K562 (cell line): ENCODE results near the gene TTLL8. TPM values are rescaled to one million over a fixed set of nuclear protein-coding genes. Genes with fewer than 3 reads are reported as not detected.

ENCODE experiments used
- ATAC-seq: fragments of 200-7000 bp; cut with Tn5 transposase; 3 replicates; pipeline ENCODE4 v1.9.1; 2020; ENCODE audit warnings: moderate library complexity
- BruUV-seq: library from RNA; stranded (reverse); fragments of 400-500 nt; replicated peaks from 2 replicates; lab custom pipeline; 2021; lab: Mats Ljungman, UMichigan
- CTCF ChIA-PET: fragments of 300-600 bp; formaldehyde crosslinking; extraction: SDS; loops from one replicate; lab custom pipeline; 2021; ENCODE audit warnings: low intra/inter-chr PET ratio; lab: Yijun Ruan, JAX
- POLR2A ChIA-PET: fragments of 300-600, 350-650 bp; sonication (Branson Sonifier 250); formaldehyde crosslinking; extraction: SDS; loops from one replicate; lab custom pipeline; 2021; ENCODE audit warnings: antibody characterized with exemption, inconsistent platforms; lab: Yijun Ruan, JAX
- DNase-seq, 4 experiments: peaks; one replicate each; pipeline versions ENCODE4 v3.0.0 to v3.0.0-alpha.2; 2011 to 2018; ENCODE audit warnings: low spot score in 3 of 4, mixed read lengths in 3 of 4; ENCODE audit errors: extremely low read depth in 1 of 4
- FAIRE-seq: peaks from 2 replicates; lab custom pipeline; 2011; peaks lifted over from hg19 to GRCh38; lab: Jason Lieb, UNC
- H2AFZ ChIP-seq: 2 replicates; pipeline ENCODE4 v1.6.0; 2011; ENCODE audit warnings: low read depth, low read length, control low read depth, inconsistent platforms
- H3K27ac ChIP-seq: fragments of 200-600 bp; 3 replicates; pipeline ENCODE4 v1.8.0; 2011; ENCODE audit warnings: low read depth, mild to moderate bottlenecking, control low read depth, inconsistent platforms, low read length, moderate library complexity, mixed read lengths; ENCODE audit errors: extremely low read depth
- H3K27me3 ChIP-seq, 2 experiments: fragments of 300-600 bp in 1 of 2; 2 replicates in 1 of 2; 3 replicates in 1 of 2; pipeline versions ENCODE4 v1.6.0 to v1.8.0; 2011; ENCODE audit warnings: inconsistent platforms in 2 of 2, low read length in 2 of 2, mild to moderate bottlenecking in 1 of 2, mixed read lengths in 1 of 2, moderate library complexity in 1 of 2; ENCODE audit not compliant: control insufficient read depth in 2 of 2, insufficient read depth in 2 of 2
- H3K36me3 ChIP-seq: fragments of 300-600 bp; 3 replicates; pipeline ENCODE4 v1.8.0; 2011; ENCODE audit warnings: mild to moderate bottlenecking, low read length, inconsistent platforms; ENCODE audit not compliant: control insufficient read depth, insufficient read depth
- H3K4me1 ChIP-seq, 2 experiments: fragments of 200-600 bp in 1 of 2; replicated peaks in 1 of 2; 2 replicates in 1 of 2; 3 replicates in 1 of 2; pipeline versions ENCODE4 v1.5.1 to v1.8.0; 2011; ENCODE audit warnings: inconsistent platforms in 2 of 2, low read length in 2 of 2, mild to moderate bottlenecking in 1 of 2, mixed read lengths in 1 of 2, moderate library complexity in 1 of 2; ENCODE audit not compliant: control insufficient read depth in 2 of 2, insufficient read depth in 2 of 2
- H3K4me2 ChIP-seq: 2 replicates; pipeline ENCODE4 v1.6.1; 2011; ENCODE audit warnings: low read length, control low read depth, inconsistent platforms, mixed read lengths; ENCODE audit not compliant: insufficient read depth
- H3K4me3 ChIP-seq: fragments of 200-600 bp; sonication (generic), shearing (Covaris generic); 2 replicates; pipeline ENCODE4 v1.5.1; 2016; ENCODE audit warnings: control low read depth, inconsistent platforms
- H3K79me2 ChIP-seq: fragments of 200-600 bp; 3 replicates; pipeline ENCODE4 v1.8.0; 2011; ENCODE audit warnings: low read length, inconsistent platforms; ENCODE audit not compliant: control insufficient read depth, insufficient read depth
- H3K9ac ChIP-seq, 2 experiments: 2 replicates each; pipeline versions ENCODE4 v1.6.0 to v1.6.1; 2011; ENCODE audit warnings: low read depth in 2 of 2, low read length in 2 of 2, control low read depth in 1 of 2, inconsistent platforms in 1 of 2, mild to moderate bottlenecking in 1 of 2, mixed read lengths in 1 of 2; ENCODE audit not compliant: insufficient read depth in 1 of 2
- H3K9me1 ChIP-seq: one replicate; pipeline ENCODE4 v1.6.0; 2011; ENCODE audit warnings: inconsistent platforms, mild to moderate bottlenecking, low read length, moderate library complexity; ENCODE audit not compliant: control insufficient read depth, insufficient read depth
- H3K9me3 ChIP-seq: replicated peaks from 2 replicates; pipeline ENCODE4 v1.5.1; 2011; ENCODE audit warnings: low read depth, low read length, inconsistent platforms; ENCODE audit not compliant: control insufficient read depth, insufficient read depth
- H4K20me1 ChIP-seq: replicated peaks from 2 replicates; pipeline ENCODE4 v1.6.1; 2011; ENCODE audit warnings: low read length, inconsistent platforms, mixed read lengths; ENCODE audit not compliant: control insufficient read depth, insufficient read depth
- ATF7 ChIP-seq: fragments of 450-650 bp; IDR thresholded peaks from 2 replicates; pipeline ENCODE4 v1.7.1; 2014; ENCODE audit warnings: mild to moderate bottlenecking, moderate library complexity
- CREB1 ChIP-seq, 2 experiments: sonication (generic) in 1 of 2; formaldehyde crosslinking in 1 of 2; IDR thresholded peaks; 2 replicates each; pipeline versions ENCODE4 v1.6.1 to v1.8.0; 2012 to 2022; ENCODE audit warnings: inconsistent platforms in 1 of 2, mild to moderate bottlenecking in 1 of 2, missing genetic modification reagents in 1 of 2, moderate library complexity in 1 of 2
- CREM ChIP-seq: IDR thresholded peaks from 2 replicates; pipeline ENCODE4 v1.6.1; 2014; ENCODE audit warnings: antibody characterized with exemption, low read depth
- EGR1 ChIP-seq: fragments of 450-650 bp; conservative IDR thresholded peaks from 2 replicates; pipeline ENCODE4 v1.6.1; 2017; ENCODE audit warnings: mild to moderate bottlenecking
- FIP1L1 ChIP-seq: fragments of 200-400 bp; formaldehyde crosslinking; IDR thresholded peaks from 2 replicates; pipeline ENCODE4 v1.6.1; 2018; ENCODE audit warnings: mild to moderate bottlenecking, low read depth, low read length; ENCODE audit not compliant: poor library complexity, severe bottlenecking
- GTF3C2 ChIP-seq: IDR thresholded peaks from 3 replicates; pipeline ENCODE4 v1.6.1; 2011; ENCODE audit warnings: borderline replicate concordance, mild to moderate bottlenecking, moderate library complexity; ENCODE audit not compliant: insufficient read length; ENCODE audit errors: extremely low read depth
- NFIX ChIP-seq: fragments of 250-450 bp; sonication (Bioruptor Pico); IDR thresholded peaks from 2 replicates; pipeline ENCODE4 v1.4.0; 2020; ENCODE audit warnings: low read depth, mild to moderate bottlenecking, moderate library complexity
- NR1H2 ChIP-seq: sonication (generic); formaldehyde crosslinking; IDR thresholded peaks from 2 replicates; pipeline ENCODE4 v1.4.0; 2020; ENCODE audit warnings: mild to moderate bottlenecking, missing genetic modification reagents
- SMAD1 ChIP-seq: fragments of 150-350 bp; IDR thresholded peaks from 2 replicates; pipeline ENCODE4 v1.6.1; 2014; ENCODE audit warnings: low read length, low read depth; ENCODE audit not compliant: partially characterized antibody
- SMARCA5 ChIP-seq: fragments of 450-650 bp; IDR thresholded peaks from 2 replicates; pipeline ENCODE4 v1.6.1; 2016
- SREBF1 ChIP-seq: fragments of 150-350 bp; IDR thresholded peaks from 2 replicates; pipeline ENCODE4 v1.6.1; 2014; ENCODE audit warnings: antibody characterized with exemption, low read depth, low read length, borderline replicate concordance
- THRA ChIP-seq: fragments of 450-650 bp; IDR thresholded peaks from 2 replicates; pipeline ENCODE4 v1.6.1; 2017; ENCODE audit warnings: mild to moderate bottlenecking, moderate library complexity
- XRCC3 ChIP-seq: fragments of 450-650 bp; IDR thresholded peaks from 2 replicates; pipeline ENCODE4 v1.6.1; 2017; ENCODE audit warnings: mild to moderate bottlenecking, moderate library complexity
- ZNF668 ChIP-seq: fragments of 250-450 bp; sonication (Bioruptor Pico); IDR thresholded peaks from 2 replicates; pipeline ENCODE4 v1.8.0; 2022; ENCODE audit warnings: mild to moderate bottlenecking, inconsistent platforms
- ZNF79 ChIP-seq: fragments of 250-450 bp; sonication (Bioruptor Pico); IDR thresholded peaks from 2 replicates; pipeline ENCODE4 v1.4.0; 2020; ENCODE audit warnings: low read depth, mild to moderate bottlenecking, moderate library complexity
- WGBS: fragments of 100-300 bp; shearing (Covaris generic); methylation state at CpG from one replicate; pipeline ENCODE4 v1.1.6; 2016; ENCODE audit warnings: low coverage, mixed read lengths; ENCODE audit not compliant: insufficient coverage; ENCODE audit errors: missing lambda C conversion rate; 5-methylcytosine and 5-hydroxymethylcytosine counted together
- in situ Hi-C: fragments of 300-500 bp; cut with MboI; formaldehyde crosslinking; loops from 4 replicates; pipeline ENCODE4 v1.15.0; 2018; ENCODE audit warnings: inconsistent platforms, mixed read lengths
- intact Hi-C: fragments of 100-400 bp; cut with micrococcal nuclease; formaldehyde crosslinking; loops from 2 replicates; pipeline ENCODE4 v1.14.2; 2022
- polyA plus RNA-seq, 8 experiments: library from polyadenylated mRNA; depleted of rRNA in 4 of 8; stranded (reverse) in 5 of 8; unstranded in 3 of 8; fragments of >200 nt; fragmentation: Nextera tagmentation in 2 of 8; fragmentation: Illumina TruSeq in 1 of 8; extraction: Ambion mirVana in 2 of 8; extraction: Trizol in 1 of 8; gene quantifications; 2 replicates each; pipeline versions ENCODE4 v1.2.1 to v1.2.3, GENCODE V29; 2011 to 2014; ENCODE audit warnings: inconsistent platforms in 1 of 8, missing spikeins in 1 of 8
- total RNA-seq, 7 experiments: library from RNA; depleted of rRNA in 6 of 7; stranded (reverse); fragments of >200 nt in 6 of 7; fragmentation: Illumina TruSeq in 2 of 7; extraction: Trizol in 2 of 7; gene quantifications; 2 replicates each; pipeline versions ENCODE4 v1.2.1 to v1.2.3, GENCODE V29; 2011 to 2021; ENCODE audit warnings: low replicate concordance in 1 of 7
- TF ChIP-seq, protein P1 (sequence below), 2 experiments: fragments of 450-650 bp in 1 of 2; sonication (generic) in 1 of 2; formaldehyde crosslinking in 1 of 2; IDR thresholded peaks in 1 of 2; conservative IDR thresholded peaks in 1 of 2; 2 replicates each; pipeline versions ENCODE4 v1.6.1 to v1.8.1; 2016 to 2023; ENCODE audit warnings: mild to moderate bottlenecking in 2 of 2, moderate library complexity in 2 of 2, inconsistent platforms in 1 of 2, missing genetic modification reagents in 1 of 2

Gene TTLL8
- total and polyA plus RNA-seq, 9 of the 15 experiments (the other 6 are each of a cell fraction or from before 2014, with no cell fraction given), result not detected

- DNase-seq, result peak in 3 of 4 experiments; percentile 54 to 73 (median 62)
- H3K4me3 ChIP-seq, result no peak within 1 kb of the TSS
- H2AFZ ChIP-seq, result no peak within 1 kb of the TSS
- in situ Hi-C loops (no loop called here), intact Hi-C loops (no loop called here)
- H3K9ac ChIP-seq, result no peak within 1 kb of the TSS
- ChIA-PET CTCF (no interaction called here), POLR2A (interaction anchor here (0.7 kb wide), 1 partner anchor 745 kb away, joined by 3 read pairs; no protein-coding TSS in a partner anchor)
- FAIRE-seq, result no peak
- H3K4me1 ChIP-seq, result peaks cover 0 to 11% of the 10 kb centered on the region in 2 experiments; a peak in 4 of 5 replicates
- ATAC-seq, result 0 out of 3 replicates have a peak, but pooled peaks have one; percentile 26
- no peaks in the 10 kb centered on the region for H3K36me3 ChIP-seq
- no TSS peak for BruUV-seq
- H3K9me3 ChIP-seq, result peaks cover 4% of the 10 kb centered on the region
- H4K20me1 ChIP-seq, result no peaks in the 10 kb centered on the region
- WGBS, result 87% methylated on average over 8 of the region's 83 CpGs
- no peaks in the 10 kb centered on the region for H3K9me1 ChIP-seq
- no peaks in the 10 kb centered on the region for H3K27me3 ChIP-seq
- no peak within 1 kb of the TSS for H3K4me2 ChIP-seq
- H3K27ac ChIP-seq, result no peak within 1 kb of the TSS
- H3K79me2 ChIP-seq, result no peaks in the 10 kb centered on the region
- TF ChIP-seq EGR1 (peak; percentile 82), XRCC3 (no peak), NFIX (CRISPR knock-in tag) (no peak), ATF7 (peak; percentile 27; the same call in 1 of the 2 replicates), SMAD1 (no peak), CREB1 (IDR thresholded peaks at IDR 0.05) (no peak), CREB1 (CRISPR knock-in tag; IDR thresholded peaks at IDR 0.05) (peak; percentile 56; the same call in 1 of the 2 replicates), SREBF1 (no peak), FIP1L1 (no peak), CREM (peak; percentile 46; the same call in 1 of the 2 replicates), SMARCA5 (no peak), ZNF668 (CRISPR knock-in tag) (no peak), GTF3C2 (no peak), THRA (no peak), ZNF79 (CRISPR knock-in tag) (no peak), NR1H2 (no peak)
- TF ChIP-seq, protein P1, sequence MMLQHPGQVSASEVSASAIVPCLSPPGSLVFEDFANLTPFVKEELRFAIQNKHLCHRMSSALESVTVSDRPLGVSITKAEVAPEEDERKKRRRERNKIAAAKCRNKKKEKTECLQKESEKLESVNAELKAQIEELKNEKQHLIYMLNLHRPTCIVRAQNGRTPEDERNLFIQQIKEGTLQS (IDR thresholded peaks at IDR 0.05), result peak; percentile 51; the same call in 1 of the 2 replicates
- TF ChIP-seq, protein P1 (CRISPR knock-in tag; conservative IDR thresholded peaks at IDR 0.05), result no peak
Measured at GRCh38 chr22:50089682-50090411, 31.7 kb upstream of the TTLL8 start, which contains the start of gene MOV10L1. Gene MOV10L1, plus strand, starts transcription at chr22:50090006. Its CDS starts 83 bp downstream, at chr22:50090089.
